IMR-90 (cell line): ENCODE data around the gene GTF2A1L. TPM values are rescaled to one million over a fixed set of nuclear protein-coding genes. Genes with fewer than 3 reads are reported as not detected.
A peak's percentile ranks its signal among the peaks of the same experiment; 100 is the strongest.

ENCODE experiments used
- ATAC-seq: fragments of 200-7000 bp; cut with Tn5 transposase; 2 replicates; pipeline ENCODE4 v1.9.1; 2020; ENCODE audit warnings: low read depth, mild to moderate bottlenecking, moderate library complexity
- BruUV-seq: library from RNA; stranded (reverse); fragments of 400-500 nt; replicated peaks from 2 replicates; lab custom pipeline; 2021; lab: Mats Ljungman, UMichigan
- CTCF ChIA-PET: fragments of 300-600 bp; formaldehyde crosslinking; extraction: SDS; loops from one replicate; lab custom pipeline; 2021; ENCODE audit warnings: antibody characterized with exemption; lab: Yijun Ruan, JAX
- POLR2A ChIA-PET: fragments of 300-600 bp; sonication (Branson Sonifier 250); formaldehyde crosslinking; loops from one replicate; lab custom pipeline; 2022; ENCODE audit warnings: antibody characterized with exemption; ENCODE audit not compliant: unreplicated experiment; lab: Charles Lee
- DNase-seq: peaks from one replicate; pipeline ENCODE4 v3.0.0; 2013
- H2AFZ ChIP-seq: replicated peaks from 2 replicates; pipeline ENCODE3; 2013; ENCODE audit warnings: low read length, mild to moderate bottlenecking; ENCODE audit not compliant: poor library complexity
- H2AK5ac ChIP-seq: 2 replicates; pipeline ENCODE4 v1.6.1; 2013; ENCODE audit warnings: low read depth, low read length, inconsistent platforms
- H2AK9ac ChIP-seq: replicated peaks from 2 replicates; pipeline ENCODE3; 2013; ENCODE audit warnings: mild to moderate bottlenecking, low read depth, low read length, moderate library complexity; ENCODE audit not compliant: poor library complexity
- H2BK120ac ChIP-seq: 2 replicates; pipeline ENCODE4 v1.6.1; 2013; ENCODE audit warnings: low read depth, low read length, inconsistent platforms
- H2BK15ac ChIP-seq: 3 replicates; pipeline ENCODE4 v1.6.1; 2013; ENCODE audit warnings: low read depth, low read length, inconsistent platforms
- H2BK20ac ChIP-seq: 2 replicates; pipeline ENCODE4 v1.6.1; 2013; ENCODE audit warnings: low read depth, mild to moderate bottlenecking, inconsistent platforms, low read length, moderate library complexity
- H2BK5ac ChIP-seq: 2 replicates; pipeline ENCODE4 v1.6.1; 2013; ENCODE audit warnings: mild to moderate bottlenecking, low read depth, low read length, inconsistent platforms; ENCODE audit not compliant: poor library complexity, severe bottlenecking
- H3K14ac ChIP-seq: replicated peaks from 2 replicates; pipeline ENCODE4 v1.6.1; 2013; ENCODE audit warnings: low read depth, low read length, inconsistent platforms
- H3K18ac ChIP-seq: 2 replicates; pipeline ENCODE4 v1.6.1; 2013; ENCODE audit warnings: low read depth, low read length, control low read depth
- H3K23ac ChIP-seq: 2 replicates; pipeline ENCODE4 v1.6.1; 2013; ENCODE audit warnings: low read depth, low read length, inconsistent platforms
- H3K27ac ChIP-seq: 2 replicates; pipeline ENCODE4 v1.5.1; 2013; ENCODE audit warnings: mild to moderate bottlenecking, control low read depth, low read length; ENCODE audit not compliant: insufficient read depth
- H3K27me3 ChIP-seq: 2 replicates; pipeline ENCODE4 v1.6.1; 2013; ENCODE audit warnings: low read length; ENCODE audit not compliant: control insufficient read depth, insufficient read depth
- H3K36me3 ChIP-seq: 2 replicates; pipeline ENCODE4 v1.6.1; 2013; ENCODE audit warnings: low read length, mixed read lengths; ENCODE audit not compliant: control insufficient read depth, insufficient read depth
- H3K4ac ChIP-seq: 2 replicates; pipeline ENCODE4 v1.6.1; 2013; ENCODE audit warnings: low read depth, low read length, inconsistent platforms
- H3K4me1 ChIP-seq: 2 replicates; pipeline ENCODE4 v1.6.1; 2013; ENCODE audit warnings: low read length, mixed read lengths; ENCODE audit not compliant: control insufficient read depth, insufficient read depth
- H3K4me2 ChIP-seq: 2 replicates; pipeline ENCODE4 v1.6.1; 2013; ENCODE audit warnings: low read depth, mild to moderate bottlenecking, control low read depth, low read length, moderate library complexity
- H3K4me3 ChIP-seq: 2 replicates; pipeline ENCODE4 v1.5.1; 2013; ENCODE audit warnings: low read depth, mild to moderate bottlenecking, control low read depth, low read length, moderate library complexity; ENCODE audit not compliant: insufficient read depth
- H3K56ac ChIP-seq: 2 replicates; pipeline ENCODE4 v1.6.1; 2013; ENCODE audit warnings: low read length, inconsistent platforms; ENCODE audit not compliant: insufficient read depth; ENCODE audit errors: extremely low read depth
- H3K79me1 ChIP-seq, 2 experiments: 2 replicates each; pipeline ENCODE4 v1.6.1; 2013; ENCODE audit warnings: low read length in 2 of 2, inconsistent platforms in 1 of 2, low read depth in 1 of 2
- H3K9ac ChIP-seq: 2 replicates; pipeline ENCODE4 v1.6.1; 2013; ENCODE audit warnings: low read depth, low read length, control low read depth
- H3K9me1 ChIP-seq: 2 replicates; pipeline ENCODE4 v1.6.1; 2013; ENCODE audit warnings: low read length, inconsistent platforms; ENCODE audit not compliant: insufficient read depth
- H3K9me3 ChIP-seq: 2 replicates; pipeline ENCODE4 v1.6.1; 2013; ENCODE audit warnings: low read length; ENCODE audit not compliant: control insufficient read depth, insufficient read depth
- H4K20me1 ChIP-seq: 2 replicates; pipeline ENCODE4 v1.6.1; 2013; ENCODE audit warnings: low read length, inconsistent platforms; ENCODE audit not compliant: insufficient read depth
- H4K5ac ChIP-seq: 2 replicates; pipeline ENCODE4 v1.6.1; 2013; ENCODE audit warnings: mild to moderate bottlenecking, low read depth, low read length, control low read depth
- H4K8ac ChIP-seq, 2 experiments: 2 replicates each; pipeline ENCODE4 v1.6.1; 2013; ENCODE audit warnings: low read depth in 2 of 2, low read length in 2 of 2, control low read depth in 1 of 2, inconsistent platforms in 1 of 2
- H4K91ac ChIP-seq: 2 replicates; pipeline ENCODE4 v1.6.1; 2013; ENCODE audit warnings: low read depth, low read length, inconsistent platforms; ENCODE audit not compliant: insufficient read depth
- CEBPB ChIP-seq: IDR thresholded peaks from 2 replicates; pipeline ENCODE4 v1.6.1; 2012; ENCODE audit warnings: low read depth, low read length, improper control_type of control experiment
- FOS ChIP-seq: fragments of 150-350 bp; IDR thresholded peaks from 2 replicates; pipeline ENCODE4 v1.6.1; 2016; ENCODE audit warnings: low read depth, low read length
- MAFK ChIP-seq: IDR thresholded peaks from 2 replicates; pipeline ENCODE4 v1.6.1; 2012; ENCODE audit warnings: low read depth, low read length, improper control_type of control experiment
- MAZ ChIP-seq: IDR thresholded peaks from 2 replicates; pipeline ENCODE4 v1.6.1; 2012; ENCODE audit warnings: low read depth, mild to moderate bottlenecking, low read length, improper control_type of control experiment, moderate library complexity, borderline replicate concordance
- POLR2A ChIP-seq: IDR thresholded peaks from 2 replicates; pipeline ENCODE4 v1.6.1; 2012; ENCODE audit warnings: mild to moderate bottlenecking, low read depth, low read length
- RAD21 ChIP-seq: IDR thresholded peaks from 2 replicates; pipeline ENCODE4 v1.6.1; 2012; ENCODE audit warnings: low read length, improper control_type of control experiment
- dilution Hi-C: fragments of 300-500 bp; cut with HindIII; formaldehyde crosslinking; loops from one replicate; pipeline ENCODE4 v1.14.3; 2018; ENCODE audit warnings: low sequenced_read_pairs; ENCODE audit not compliant: unreplicated experiment
- in situ Hi-C: fragments of 300-500 bp; cut with MboI; formaldehyde crosslinking; loops from 3 replicates; pipeline ENCODE4 v1.14.3; 2019; ENCODE audit warnings: low sequenced_read_pairs, inconsistent platforms, mixed read lengths
- intact Hi-C: fragments of 100-400 bp; cut with micrococcal nuclease; formaldehyde crosslinking; loops from 2 replicates; pipeline ENCODE4 v1.10.0; 2022
- polyA plus RNA-seq, 3 experiments: library from polyadenylated mRNA; depleted of rRNA; stranded (reverse); fragments of >200 nt; gene quantifications; 2 replicates each; pipeline ENCODE4 v1.2.3, GENCODE V29; 2012; ENCODE audit warnings: low replicate concordance in 1 of 3
- total RNA-seq: library from RNA; depleted of rRNA; stranded (reverse); fragments of >200 nt; gene quantifications from 2 replicates; pipeline ENCODE4 v1.2.3, GENCODE V29; 2012
- TF ChIP-seq, protein P1 (sequence below): fragments of 150-350 bp; IDR thresholded peaks from 2 replicates; pipeline ENCODE4 v1.6.1; 2017; ENCODE audit warnings: mild to moderate bottlenecking, antibody characterized with exemption, low read length, low read depth

Gene GTF2A1L
- total and polyA plus RNA-seq, 2 of the 4 experiments (the other 2 are of a cell fraction) = not detected

DNA sequence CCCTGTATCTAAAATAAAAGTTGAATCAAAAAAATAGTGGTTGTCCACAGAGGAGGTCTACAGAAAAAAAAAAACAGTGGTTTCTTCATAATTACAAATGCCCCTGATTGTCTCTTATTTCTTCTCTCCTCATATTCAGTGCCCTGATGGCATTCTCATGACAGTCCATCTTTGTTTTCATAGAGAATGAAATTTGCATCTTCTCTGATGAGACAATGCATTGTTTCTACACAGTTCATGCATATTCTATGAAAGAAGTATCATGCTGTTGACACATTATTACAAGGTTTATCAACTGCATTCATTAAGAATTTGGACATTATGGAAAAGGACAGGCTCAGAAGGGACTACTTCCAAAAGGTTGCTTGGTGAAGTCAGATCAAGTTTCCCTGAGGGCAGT is 78.3 kb downstream of the GTF2A1L start:
- no peak overlapping the region; the same call in 1 of the 2 replicates for H3K23ac ChIP-seq
- H2BK120ac ChIP-seq = peak overlapping the region; percentile 60; the same call in 1 of the 2 replicates
- no peak for TF ChIP-seq MAFK
- no peak for TF ChIP-seq RAD21
- no peak for TF ChIP-seq POLR2A
- no peak for TF ChIP-seq FOS
- TF ChIP-seq MAZ = no peak
- TF ChIP-seq CEBPB = no peak
- TF ChIP-seq, protein P1, sequence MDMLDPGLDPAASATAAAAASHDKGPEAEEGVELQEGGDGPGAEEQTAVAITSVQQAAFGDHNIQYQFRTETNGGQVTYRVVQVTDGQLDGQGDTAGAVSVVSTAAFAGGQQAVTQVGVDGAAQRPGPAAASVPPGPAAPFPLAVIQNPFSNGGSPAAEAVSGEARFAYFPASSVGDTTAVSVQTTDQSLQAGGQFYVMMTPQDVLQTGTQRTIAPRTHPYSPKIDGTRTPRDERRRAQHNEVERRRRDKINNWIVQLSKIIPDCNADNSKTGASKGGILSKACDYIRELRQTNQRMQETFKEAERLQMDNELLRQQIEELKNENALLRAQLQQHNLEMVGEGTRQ = no peak
- H2AK9ac ChIP-seq = no peak overlapping the region
- no peak overlapping the region for H3K4me3 ChIP-seq
- no peak overlapping the region; the same call in 1 of the 2 replicates for H4K91ac ChIP-seq
- no peaks in the 10 kb centered on the region for H3K27me3 ChIP-seq
- ChIA-PET POLR2A (no interaction called here), CTCF (no interaction called here)
- no peak for ATAC-seq
- H3K4me2 ChIP-seq = no peak overlapping the region
- 0 out of 3 replicates have a peak overlapping the region, but pooled peaks have one; percentile 59 for H2BK15ac ChIP-seq
- no peaks in the 10 kb centered on the region for H3K9me1 ChIP-seq
- dilution Hi-C loops = no loop called here
- H3K4me1 ChIP-seq = peaks cover 9% of the 10 kb centered on the region
- no peak overlapping the region for H2AK5ac ChIP-seq
- no peak overlapping the region for H3K56ac ChIP-seq
- DNase-seq = no peak
- no peak overlapping the region for H3K18ac ChIP-seq
- H3K14ac ChIP-seq = no peak overlapping the region
- peak overlapping the region; percentile 36; the same call in 1 of the 2 replicates for H3K4ac ChIP-seq
- H2AFZ ChIP-seq = no peak overlapping the region
- H4K20me1 ChIP-seq = no peaks in the 10 kb centered on the region
- no peaks in the 10 kb centered on the region for H3K79me1 ChIP-seq
- no peak overlapping the region for H4K5ac ChIP-seq
- intact Hi-C loops = no loop called here
- in situ Hi-C loops = no loop called here
- H3K36me3 ChIP-seq = no peaks in the 10 kb centered on the region
- H2BK20ac ChIP-seq = no peak overlapping the region
- H4K8ac ChIP-seq = no peak overlapping the region
- H3K27ac ChIP-seq = no peak overlapping the region
- H3K9me3 ChIP-seq = no peaks in the 10 kb centered on the region
- no peak overlapping the region for H2BK5ac ChIP-seq
- no peak overlapping the region for H3K9ac ChIP-seq
- BruUV-seq = no TSS peak
